B cell (primary cell): Measurements from ENCODE around the gene PHLDB3.

Experiments used
- CTCF ChIP-seq: fragments of 200-600 bp; IDR thresholded peaks from one replicate; pipeline ENCODE4 v1.8.0; 2022; ENCODE audit warnings: antibody characterized with exemption, mild to moderate bottlenecking
- EZH2 ChIP-seq: IDR thresholded peaks from 2 replicates; pipeline ENCODE4 v1.6.1; 2012; ENCODE audit warnings: borderline replicate concordance, low read depth, mild to moderate bottlenecking, moderate library complexity, low read length; ENCODE audit not compliant: insufficient read depth, poor library complexity, severe bottlenecking

GRCh38 chr19:43438291-43439031, 66.1 kb downstream of the PHLDB3 start:
- no peak for TF ChIP-seq EZH2
- TF ChIP-seq CTCF: no peak
